Measurements from ENCODE around the gene FUT8. TPM values are rescaled to one million over a fixed set of nuclear protein-coding genes. Genes with fewer than 3 reads are reported as not detected.
"Not testable (repeated sequence)": the region's sequence is repeated elsewhere in the genome, so short reads cannot be mapped to it uniquely, and the experiment has no call there.

The FUT8 gene
- total RNA-seq, 1 donor from 2014 or later: 10.1 TPM

DNA sequence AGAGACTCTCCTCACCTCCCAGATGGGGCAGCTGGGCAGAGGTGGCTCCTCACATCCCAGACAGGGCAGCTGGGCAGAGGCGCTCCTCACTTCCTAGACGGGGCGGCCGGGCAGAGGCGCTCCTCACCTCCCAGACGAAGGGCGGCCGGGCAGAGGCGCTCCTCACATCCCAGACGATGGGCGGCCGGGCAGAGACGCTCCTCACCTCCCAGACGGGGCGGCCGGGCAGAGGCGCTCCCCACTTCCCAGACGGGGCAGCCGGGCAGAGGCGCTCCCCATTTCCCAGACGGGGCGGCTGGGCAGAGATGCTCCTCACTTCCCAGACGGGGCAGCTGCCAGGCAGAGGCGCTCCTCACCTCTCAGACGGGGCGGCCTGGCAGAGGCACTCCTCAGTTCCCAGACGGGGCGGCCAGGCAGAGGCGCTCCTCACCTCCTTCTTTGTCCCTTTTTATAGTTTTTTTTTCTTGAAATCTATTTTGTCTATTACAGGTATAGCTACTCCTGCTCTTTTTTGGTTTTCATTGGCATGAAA lies 304.9 kb downstream of the FUT8 start:
- ATAC-seq: not testable (repeated sequence)

DNA sequence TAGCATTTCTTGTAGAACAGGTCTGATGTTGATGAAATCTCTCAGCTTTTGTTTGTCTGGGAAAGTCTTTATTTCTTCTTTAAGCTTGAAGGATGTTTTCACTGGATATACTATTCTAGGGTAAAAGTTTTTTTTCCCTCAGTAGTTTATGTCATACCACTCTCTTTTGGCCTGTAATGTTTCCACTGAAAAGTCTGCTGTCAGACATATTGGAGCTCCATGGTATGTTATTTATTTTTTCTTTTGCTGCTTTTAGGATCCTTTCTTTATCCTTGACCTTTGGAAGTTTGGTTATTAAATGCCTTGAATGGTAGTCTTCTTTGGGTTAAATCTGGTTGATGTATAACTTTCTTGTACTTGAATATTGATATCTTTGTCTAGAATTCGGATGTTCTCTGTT lies 306.1 kb downstream of the FUT8 start:
- no peak for ATAC-seq

DNA sequence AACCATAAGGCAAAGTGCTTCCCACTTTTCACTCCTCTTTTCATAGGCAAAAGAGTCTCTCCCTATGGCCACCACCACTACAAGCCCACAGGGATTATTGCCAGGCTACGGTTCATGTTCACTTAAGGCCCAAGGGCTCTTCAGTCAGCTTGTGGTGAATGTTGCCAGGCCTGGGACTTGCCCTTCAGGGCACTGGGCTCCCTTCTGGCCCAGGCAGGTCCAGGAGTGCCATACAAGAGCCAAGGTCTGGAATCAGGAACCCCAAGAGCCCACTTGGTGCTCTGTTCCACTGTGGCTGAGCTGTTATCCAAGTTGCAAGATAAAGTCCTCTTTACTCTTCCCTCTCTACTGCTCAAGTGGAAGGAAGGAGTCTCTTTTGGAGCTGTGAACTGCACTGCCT lies 307.6 kb downstream of the FUT8 start:
- no peak for ATAC-seq

DNA sequence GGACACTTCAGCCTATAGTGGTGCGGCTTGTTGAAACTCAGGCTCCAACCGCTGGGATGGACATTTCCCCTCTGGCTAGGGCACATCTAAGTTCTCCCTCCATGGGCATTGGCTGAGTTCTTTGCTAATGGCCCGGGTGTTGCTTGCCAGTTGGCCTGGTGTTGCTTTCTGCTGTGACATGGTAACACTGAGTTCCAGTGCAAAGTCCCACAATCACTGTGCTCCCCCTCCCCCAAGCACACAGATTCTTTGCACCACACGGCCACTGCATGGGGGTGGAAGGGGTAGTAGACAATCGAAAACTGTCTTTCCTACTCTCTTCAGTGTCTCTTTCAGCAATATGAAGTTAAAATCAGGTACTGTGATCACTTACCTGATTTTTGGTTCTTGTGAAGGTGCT lies 308.2 kb downstream of the FUT8 start:
- ATAC-seq: no peak

DNA sequence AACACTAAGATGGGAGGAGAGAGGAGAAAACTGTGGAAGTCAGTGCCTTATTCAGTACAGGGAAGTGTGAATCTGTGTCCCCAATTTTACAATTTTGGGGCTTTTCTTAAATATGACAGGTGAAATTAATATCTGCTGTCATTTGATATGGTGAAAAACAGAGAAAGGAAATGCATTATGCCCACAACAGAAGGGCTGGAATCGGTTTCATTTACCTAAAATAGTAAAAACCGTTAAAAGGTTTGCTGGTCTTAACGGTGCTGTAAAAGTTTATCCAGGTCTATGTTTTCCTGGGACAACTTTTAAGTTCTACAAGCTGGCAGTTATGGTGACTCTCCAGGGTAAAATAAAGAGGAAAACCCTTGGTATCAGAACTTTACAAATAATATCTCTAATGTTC lies 310.8 kb downstream of the FUT8 start:
- ATAC-seq: no peak

DNA sequence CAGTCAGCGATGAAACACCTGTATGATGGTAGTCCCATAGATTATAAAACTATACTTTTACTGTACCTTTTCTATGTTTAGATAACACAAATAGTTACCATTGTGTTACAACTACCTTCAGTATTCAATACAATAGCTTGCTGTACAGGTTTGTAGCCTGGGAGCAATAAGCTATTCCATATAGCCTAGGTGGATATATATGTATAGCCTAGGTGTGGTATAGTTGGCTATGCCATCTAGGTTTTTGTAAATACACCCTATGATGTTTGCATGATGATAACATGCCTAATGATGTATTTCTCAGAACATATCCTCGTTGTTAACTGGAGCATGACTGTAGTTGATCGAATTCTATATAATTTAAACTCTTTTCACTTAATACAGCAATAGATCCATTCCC lies 316.1 kb downstream of the FUT8 start:
- no peak for ATAC-seq

DNA sequence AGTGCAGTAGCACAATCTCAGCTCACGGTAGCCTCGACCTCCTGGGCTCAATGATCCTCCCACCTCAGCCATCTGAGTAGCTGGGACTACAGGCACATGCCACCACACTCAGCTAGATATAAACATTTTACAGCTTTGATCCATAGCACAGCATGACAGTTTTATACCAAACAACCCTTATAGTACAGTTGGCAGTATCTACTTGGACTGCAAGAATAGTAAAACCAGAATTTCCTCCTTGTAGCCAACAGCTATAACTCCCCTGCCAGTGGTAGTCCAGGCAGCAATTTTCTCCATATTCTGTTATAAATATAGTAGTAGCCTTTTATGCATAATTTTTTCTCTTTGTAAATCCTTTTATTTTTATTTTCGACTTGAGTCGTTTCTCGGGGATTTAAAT lies 317.0 kb downstream of the FUT8 start:
- ATAC-seq: no peak

DNA sequence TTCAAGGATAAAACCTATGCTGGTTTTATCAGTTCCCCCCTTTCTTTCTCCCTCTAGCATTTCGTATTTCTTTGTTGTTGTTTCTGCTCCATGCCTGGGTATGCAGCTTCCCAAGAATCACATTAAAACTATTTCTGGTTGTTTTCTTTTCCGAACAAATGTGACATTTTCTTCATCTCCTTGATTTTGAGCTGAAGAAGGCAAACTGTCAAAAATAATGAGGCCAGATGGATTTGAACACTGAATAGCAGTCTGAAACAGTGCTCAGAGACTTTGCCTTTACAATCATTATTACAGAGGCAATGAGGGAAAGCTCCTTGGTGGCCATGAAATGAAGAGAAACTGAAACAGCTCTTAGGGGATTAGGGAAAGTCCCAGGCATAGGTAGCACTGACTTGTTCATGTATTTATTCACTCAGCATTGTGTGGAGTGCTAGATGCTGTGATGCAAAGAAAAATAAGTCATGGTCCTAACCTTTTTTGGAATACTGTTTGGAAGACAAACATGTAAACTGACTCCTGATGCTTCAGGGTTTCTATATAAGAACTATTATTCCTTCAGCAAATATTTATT lies 319.5 kb downstream of the FUT8 start:
- no peak for ATAC-seq

DNA sequence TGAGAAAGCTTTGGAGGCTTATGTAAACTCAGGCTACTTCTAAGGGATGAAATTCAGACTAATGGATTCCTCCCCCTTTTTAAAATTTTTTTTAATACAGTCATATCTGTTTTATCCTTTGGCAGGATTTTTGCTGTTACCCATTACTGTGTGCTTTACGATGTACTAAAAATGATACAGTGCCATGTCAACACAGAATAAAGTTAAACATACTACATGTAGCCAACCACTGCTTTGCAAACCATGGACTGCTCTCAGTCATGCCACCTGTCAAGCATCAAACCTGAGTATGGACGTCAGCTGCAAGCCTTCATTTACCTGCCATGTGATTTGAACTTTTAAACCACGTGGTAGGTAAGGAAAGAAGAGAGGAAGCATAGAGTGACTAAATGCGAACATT lies 325.8 kb downstream of the FUT8 start:
- no peak for ATAC-seq

DNA sequence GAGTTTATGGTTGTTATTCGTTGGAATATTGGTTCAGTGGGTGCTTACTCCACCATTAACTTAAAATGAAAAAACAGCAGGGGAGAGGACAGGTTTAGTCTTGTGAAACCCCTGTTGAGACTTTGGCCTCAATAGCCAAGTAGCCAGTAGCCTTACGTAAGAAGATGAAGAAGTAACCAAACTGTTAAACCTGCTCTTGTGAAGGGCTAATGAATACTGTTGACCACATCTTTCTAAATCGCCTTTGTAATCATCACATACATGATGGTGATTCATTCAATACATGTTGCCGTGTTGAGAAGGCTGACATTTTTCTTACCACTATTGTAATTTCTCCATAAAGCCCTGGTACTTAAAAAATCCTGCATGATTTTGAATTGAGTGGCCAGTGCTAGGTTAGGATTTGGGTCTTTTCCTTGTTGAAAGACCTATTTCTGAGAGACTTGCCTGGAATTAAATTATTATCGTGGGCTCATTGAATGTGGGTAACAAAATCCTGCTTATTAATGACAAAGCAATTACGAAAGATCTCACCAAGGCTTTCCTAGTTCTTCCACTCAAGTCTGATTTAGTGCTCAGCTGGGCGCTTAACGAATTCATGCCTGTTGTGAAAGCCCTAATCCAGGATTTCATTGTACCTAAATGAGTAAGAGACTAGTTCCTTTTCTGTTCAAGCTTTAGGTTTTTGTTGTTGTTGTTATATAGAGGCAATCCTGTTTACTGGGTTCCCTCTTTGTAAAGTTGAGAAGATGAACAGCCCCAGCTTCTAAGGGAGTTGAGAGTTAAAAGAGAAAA lies 333.1 kb downstream of the FUT8 start:
- peak; percentile 59 for ATAC-seq

DNA sequence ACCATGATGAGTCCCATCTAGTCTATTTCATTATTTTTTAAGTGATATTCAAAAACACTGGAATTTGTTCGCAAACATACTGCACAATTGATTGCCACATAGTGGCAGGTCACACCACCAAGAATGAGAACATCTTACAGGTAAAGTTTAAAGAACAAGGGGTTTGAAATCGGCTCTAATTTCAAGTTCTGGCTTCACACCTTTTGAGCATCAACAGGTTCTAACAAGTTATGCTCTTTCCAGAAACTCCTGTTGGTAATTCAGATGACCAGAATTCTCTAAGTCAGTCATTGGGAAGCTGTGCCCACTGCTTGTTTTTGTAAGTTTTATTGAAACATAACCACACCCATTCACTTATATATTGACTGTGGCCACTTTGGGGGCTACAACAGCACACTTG lies 336.3 kb downstream of the FUT8 start:
- ATAC-seq: no peak

DNA sequence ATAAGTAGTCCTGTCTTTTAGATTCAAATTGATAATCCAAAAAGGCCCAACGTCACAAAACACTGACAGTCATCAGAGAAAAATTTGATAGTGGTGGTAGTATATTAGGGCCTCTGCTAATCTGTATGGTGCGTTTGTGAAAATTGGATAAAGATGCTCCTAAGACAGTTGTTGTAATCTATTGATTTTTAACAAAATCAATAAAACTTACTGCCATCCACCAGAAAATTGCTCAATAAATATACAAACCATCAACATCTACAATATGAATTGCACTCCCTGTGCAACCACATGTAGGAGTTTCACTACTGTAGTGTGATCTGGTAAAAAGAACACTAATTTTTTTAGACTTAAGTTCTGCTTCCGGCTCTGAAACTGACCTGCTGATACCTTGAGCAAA lies 336.8 kb downstream of the FUT8 start:
- no peak for ATAC-seq

DNA sequence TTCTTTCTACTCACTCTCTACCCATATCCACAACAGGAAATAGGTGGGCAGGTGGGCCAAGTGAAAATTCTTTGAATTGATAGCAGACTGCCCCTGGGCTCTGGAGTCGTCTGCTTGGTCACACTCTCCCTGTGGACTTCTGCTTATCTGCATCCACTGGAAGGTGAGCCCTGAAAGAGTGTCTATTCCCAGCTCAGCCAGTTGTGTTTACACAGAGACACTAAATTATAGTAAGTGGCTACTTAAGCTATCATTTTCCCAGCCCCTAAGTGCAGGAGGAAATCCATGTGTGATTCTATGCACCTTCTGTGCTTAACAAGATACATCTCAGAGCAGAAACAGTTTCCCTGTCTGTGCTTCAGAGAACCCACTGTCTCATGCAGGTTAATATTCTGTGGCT lies 338.4 kb downstream of the FUT8 start:
- ATAC-seq: no peak

DNA sequence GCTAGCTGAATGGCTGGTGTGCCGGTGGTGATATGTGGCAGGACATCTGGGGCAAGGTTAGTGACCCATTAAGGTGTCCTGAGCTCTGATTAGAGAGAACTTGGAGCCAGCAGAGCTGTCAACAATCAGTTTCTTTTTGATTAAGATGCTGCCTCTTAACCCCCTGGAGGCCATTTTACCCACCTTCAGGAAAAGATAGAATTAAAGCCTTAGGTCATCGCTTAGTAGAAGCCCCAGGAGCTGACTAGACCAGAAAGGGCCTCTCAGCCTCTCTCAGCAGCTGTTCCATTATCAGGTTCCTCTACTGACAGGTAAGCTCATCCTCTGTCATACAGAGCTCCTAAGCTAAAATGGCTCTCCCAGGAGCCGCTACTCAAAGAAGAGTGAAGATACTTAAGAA lies 339.0 kb downstream of the FUT8 start:
- ATAC-seq: no peak

DNA sequence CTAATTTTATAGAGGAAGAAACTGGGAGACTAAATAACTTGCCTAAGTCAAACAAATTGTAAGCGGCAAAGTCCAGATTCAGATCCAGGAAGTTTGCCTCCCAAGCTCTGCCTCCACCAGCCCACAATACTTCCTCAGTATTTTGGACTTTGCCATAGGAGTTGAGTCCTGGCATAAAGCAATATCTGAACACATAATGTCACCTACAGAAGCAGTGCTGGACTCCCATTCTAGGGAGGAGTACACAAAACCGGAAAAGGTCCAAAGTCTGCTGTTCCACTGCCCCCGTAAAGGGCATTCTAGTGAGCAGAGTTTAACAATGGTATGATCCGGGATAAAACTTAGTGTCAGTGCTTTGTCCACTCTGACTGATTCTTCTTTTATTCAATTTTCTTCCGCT lies 340.5 kb downstream of the FUT8 start:
- ATAC-seq: no peak

DNA sequence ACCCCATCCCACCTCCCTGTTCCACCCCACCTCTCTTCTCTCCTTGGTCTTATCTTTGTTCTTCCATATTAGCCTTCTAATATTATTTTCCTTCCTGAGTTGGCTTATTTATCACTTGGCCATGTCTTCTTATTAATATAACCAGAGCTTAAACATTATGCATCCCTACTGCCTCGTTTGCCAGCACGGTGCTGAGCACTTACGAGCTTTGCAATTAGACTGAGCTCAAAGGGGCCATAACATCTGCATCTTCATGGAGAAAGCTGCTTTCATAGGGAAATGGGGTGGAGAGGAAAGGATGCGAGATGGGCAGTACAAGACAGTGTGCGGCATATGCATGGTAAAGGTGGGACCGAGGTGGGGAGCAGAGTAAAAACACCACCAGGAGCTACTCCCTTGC lies 342.8 kb downstream of the FUT8 start:
- ATAC-seq: no peak

DNA sequence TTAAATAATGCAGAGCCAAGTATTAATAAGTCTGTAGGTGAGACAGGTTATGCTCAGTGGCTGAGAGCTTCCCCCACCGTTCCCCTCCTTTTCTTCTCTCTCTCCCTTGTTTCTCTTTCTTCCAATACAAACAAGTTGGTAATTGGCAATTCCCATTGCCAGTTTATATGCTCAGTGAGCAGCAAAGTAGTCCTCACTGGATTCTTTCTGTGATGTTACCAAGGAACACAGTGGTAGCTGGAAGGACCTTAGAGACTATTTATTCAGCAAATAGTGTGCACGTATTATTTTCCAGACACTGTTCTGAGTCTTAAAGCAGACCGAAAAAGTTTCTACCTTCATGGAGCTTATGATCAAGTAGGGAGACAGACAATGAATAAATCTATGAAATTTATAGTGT lies 344.4 kb downstream of the FUT8 start:
- no peak for ATAC-seq

DNA sequence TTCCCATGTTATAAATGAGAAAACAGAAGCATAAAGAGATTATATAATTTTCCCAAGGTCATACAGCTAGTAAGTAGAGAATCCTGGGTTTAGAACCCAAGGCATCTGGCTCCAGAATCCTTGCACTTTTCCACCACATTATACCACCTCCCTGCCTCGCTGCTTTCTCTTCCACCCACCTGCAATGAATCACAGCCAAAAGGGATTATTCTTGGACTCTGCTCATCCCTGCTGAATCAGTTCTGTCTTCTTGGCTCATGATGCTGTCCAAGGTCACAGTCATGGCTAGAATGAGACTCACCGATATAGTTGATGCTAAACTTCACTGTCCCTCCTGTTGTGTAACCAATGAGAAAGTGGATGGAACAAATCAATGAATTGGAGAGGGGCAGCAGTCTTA lies 356.6 kb downstream of the FUT8 start:
- ATAC-seq: no peak

DNA sequence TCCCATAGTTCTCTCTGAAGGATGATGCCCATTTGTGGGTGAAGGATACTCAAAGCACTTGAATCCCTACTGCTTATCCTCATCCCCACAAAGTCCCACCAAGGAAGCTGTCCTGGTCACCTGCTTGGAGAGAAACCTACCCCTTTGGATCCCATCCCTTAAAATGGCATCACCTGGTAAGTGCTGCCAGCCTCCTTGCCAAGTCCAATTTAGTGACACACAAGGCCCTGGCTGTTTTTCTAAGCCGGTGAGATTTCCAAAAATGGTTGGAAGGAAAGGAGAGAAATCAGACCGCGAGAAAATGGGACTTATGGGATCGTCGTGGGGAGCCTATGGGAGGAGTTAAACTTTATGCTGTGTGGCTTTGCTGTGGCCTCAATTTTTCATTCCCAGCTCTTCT lies 358.2 kb downstream of the FUT8 start:
- no peak for ATAC-seq

DNA sequence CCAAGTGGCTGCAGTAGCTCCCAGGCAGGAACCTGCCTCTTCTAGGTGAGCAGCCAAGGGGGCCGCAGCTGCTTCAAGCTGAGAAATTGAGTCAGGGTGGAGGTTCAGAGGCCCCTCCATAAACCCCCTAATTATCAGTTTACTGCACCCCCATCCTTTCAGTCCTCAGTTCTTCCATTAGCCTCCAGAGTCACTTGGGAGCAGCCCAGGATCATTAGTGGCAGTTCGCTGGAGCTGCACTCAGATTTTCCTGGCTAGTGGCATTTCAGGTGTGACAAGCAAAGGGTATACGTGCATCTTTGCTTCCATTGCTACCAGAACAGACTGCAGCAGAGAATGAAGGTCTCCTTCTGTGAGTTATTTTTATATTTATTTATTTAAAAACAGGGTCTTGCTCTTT lies 358.7 kb downstream of the FUT8 start:
- no peak for ATAC-seq

DNA sequence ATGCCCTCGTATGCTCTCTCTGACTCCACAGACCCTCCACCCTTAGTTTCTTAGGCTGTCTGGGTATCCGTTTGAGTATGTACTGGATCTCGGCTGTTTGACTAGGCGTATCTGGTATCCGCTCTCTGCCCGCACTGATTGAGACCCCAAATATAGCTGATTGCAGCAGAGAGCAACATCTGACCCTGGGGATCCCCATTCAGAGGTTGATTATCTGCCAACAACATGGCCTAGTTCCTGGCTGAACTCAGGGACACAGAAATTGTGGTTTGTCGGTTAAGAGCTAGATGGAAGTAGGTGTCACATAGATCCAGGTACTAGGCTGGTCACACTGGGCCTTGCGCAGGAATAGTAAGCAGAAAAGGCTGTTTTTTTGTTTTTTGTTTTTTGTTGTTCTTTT lies 359.9 kb downstream of the FUT8 start:
- no peak for ATAC-seq

DNA sequence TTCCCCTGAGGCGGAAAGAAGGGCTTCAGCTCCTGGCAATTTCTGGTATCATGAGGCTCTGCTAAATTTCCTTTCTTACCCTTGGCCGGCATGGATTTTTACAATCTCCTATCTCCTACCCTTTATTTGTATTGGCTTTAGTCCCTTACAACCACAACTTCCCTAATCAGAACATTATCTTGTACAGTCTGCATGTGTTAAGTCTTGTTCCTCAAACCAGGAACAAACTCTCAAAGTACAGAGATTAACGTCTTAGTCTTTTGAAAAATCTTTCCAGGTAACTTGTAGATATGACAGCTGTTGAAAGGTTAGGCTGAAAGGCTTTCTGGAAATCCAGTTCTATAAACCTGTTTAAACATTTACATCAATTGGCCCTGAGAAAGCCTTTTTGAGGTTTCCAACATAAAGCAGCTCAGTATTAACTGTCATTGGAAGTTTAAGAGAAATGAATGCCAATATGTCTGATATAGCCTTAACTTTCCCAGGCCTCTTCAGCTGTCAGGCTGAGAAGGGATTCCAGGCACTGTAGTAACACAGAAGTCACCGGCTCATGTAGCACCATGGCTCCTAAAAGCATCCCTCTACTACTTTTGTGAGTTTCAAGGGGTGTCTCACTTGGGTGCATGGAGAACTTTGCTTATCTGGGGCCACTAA lies 360.5 kb downstream of the FUT8 start:
- no peak for ATAC-seq

DNA sequence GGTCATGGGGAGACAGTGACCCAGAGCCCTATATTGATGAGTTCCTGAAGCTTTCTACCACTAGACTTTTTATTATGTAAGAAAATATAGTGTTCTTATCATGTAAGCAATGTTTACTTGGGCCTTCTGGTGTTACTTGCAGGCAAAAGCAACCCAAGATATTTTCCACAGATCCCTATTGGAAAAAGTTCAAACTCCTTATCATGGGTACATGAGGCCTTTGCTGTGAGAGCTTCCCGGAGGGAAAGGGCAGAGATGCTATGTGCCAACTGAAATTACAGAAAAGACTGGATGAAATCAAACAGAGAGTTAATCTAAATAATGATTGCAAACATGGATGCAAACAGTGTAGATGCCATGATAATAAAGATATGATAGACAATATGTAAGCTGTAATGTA lies 361.5 kb downstream of the FUT8 start:
- no peak for ATAC-seq
